ENCODE data around the gene FLT4.

GRCh38 chr5:180613188-180613813 is 36.1 kb downstream of the FLT4 start:
- TF ChIP-seq CTCF (conservative IDR thresholded peaks at IDR 0.05; ENCODE audit: low read depth in 2 of 2) (no peak), EZH2phosphoT487 (IDR thresholded peaks at IDR 0.05; ENCODE audit: unreplicated experiment) (no peak), REST (IDR thresholded peaks at IDR 0.05; ENCODE audit: unreplicated experiment) (no peak), POLR2AphosphoS5 (IDR thresholded peaks at IDR 0.05; ENCODE audit: low read depth) (no peak), CREB1 (CRISPR knock-in tag; IDR thresholded peaks at IDR 0.05; ENCODE audit: low read depth) (no peak), STAT1 (IDR thresholded peaks at IDR 0.05; ENCODE audit: unreplicated experiment) (no peak), JUNB (IDR thresholded peaks at IDR 0.05; ENCODE audit: unreplicated experiment) (no peak), EZH2 (IDR thresholded peaks at IDR 0.05; ENCODE audit: low read depth, unreplicated experiment) (no peak)
